GM19467 (cell line): ENCODE measurements around the gene ATIC.

Experiments
- ATAC-seq: cut with Tn5 transposase; IDR thresholded peaks from one replicate; pipeline ENCODE4 v1.9.1; 2021; ENCODE audit warnings: mild to moderate bottlenecking, moderate library complexity; ENCODE audit not compliant: unreplicated experiment

The ATIC gene

GRCh38 chr2:215374642-215375466, 63.0 kb downstream of the ATIC start:
- ATAC-seq = no peak

- ATAC-seq = no peak
Observed at GRCh38 chr2:215375467-215375830, 63.6 kb downstream of the ATIC start.

GRCh38 chr2:215376103-215376780, 64.4 kb downstream of the ATIC start:
- no peak for ATAC-seq

- no peak for ATAC-seq
Observed at GRCh38 chr2:215377283-215377682, 65.4 kb downstream of the ATIC start.

- ATAC-seq = no peak
Observed at GRCh38 chr2:215378045-215378444, 66.2 kb downstream of the ATIC start.

- no peak for ATAC-seq
Observed at GRCh38 chr2:215379039-215379438, 67.2 kb downstream of the ATIC start.

- ATAC-seq = no peak
Observed at GRCh38 chr2:215379948-215380347, 68.1 kb downstream of the ATIC start.

- ATAC-seq = no peak
Observed at GRCh38 chr2:215380699-215381098, 68.8 kb downstream of the ATIC start.

- no peak for ATAC-seq
Observed at GRCh38 chr2:215382011-215382410, 70.2 kb downstream of the ATIC start.

- ATAC-seq = no peak
Observed at GRCh38 chr2:215382480-215382879, 70.6 kb downstream of the ATIC start.

GRCh38 chr2:215383652-215384279, 71.9 kb downstream of the ATIC start:
- no peak for ATAC-seq

- ATAC-seq = no peak
Observed at GRCh38 chr2:215384710-215385109, 72.9 kb downstream of the ATIC start.

GRCh38 chr2:215386566-215386965, 74.7 kb downstream of the ATIC start:
- ATAC-seq = no peak

GRCh38 chr2:215388002-215388728, 76.3 kb downstream of the ATIC start:
- ATAC-seq = no peak

- no peak for ATAC-seq
Observed at GRCh38 chr2:215390550-215390913, 78.7 kb downstream of the ATIC start.

GRCh38 chr2:215391531-215391930, 79.7 kb downstream of the ATIC start:
- no peak for ATAC-seq

- ATAC-seq = no peak
Observed at GRCh38 chr2:215392164-215392563, 80.3 kb downstream of the ATIC start.

GRCh38 chr2:215392687-215393270, 80.9 kb downstream of the ATIC start:
- no peak for ATAC-seq

GRCh38 chr2:215394102-215394805, 82.4 kb downstream of the ATIC start:
- no peak for ATAC-seq

GRCh38 chr2:215395687-215396460, 84.0 kb downstream of the ATIC start:
- no peak for ATAC-seq
